Hematopoietic multipotent progenitor cell treated with erythropoietin and hydrocortisone succinate and interleukin-3 and kit ligand, for 17 days (in vitro differentiated cells): ENCODE measurements around the gene ECSCR.

Experiments used
- DNase-seq: peaks from one replicate; pipeline ENCODE4 v3.0.0-alpha.2; 2015; ENCODE audit warnings: low spot score

Gene ECSCR

DNA sequence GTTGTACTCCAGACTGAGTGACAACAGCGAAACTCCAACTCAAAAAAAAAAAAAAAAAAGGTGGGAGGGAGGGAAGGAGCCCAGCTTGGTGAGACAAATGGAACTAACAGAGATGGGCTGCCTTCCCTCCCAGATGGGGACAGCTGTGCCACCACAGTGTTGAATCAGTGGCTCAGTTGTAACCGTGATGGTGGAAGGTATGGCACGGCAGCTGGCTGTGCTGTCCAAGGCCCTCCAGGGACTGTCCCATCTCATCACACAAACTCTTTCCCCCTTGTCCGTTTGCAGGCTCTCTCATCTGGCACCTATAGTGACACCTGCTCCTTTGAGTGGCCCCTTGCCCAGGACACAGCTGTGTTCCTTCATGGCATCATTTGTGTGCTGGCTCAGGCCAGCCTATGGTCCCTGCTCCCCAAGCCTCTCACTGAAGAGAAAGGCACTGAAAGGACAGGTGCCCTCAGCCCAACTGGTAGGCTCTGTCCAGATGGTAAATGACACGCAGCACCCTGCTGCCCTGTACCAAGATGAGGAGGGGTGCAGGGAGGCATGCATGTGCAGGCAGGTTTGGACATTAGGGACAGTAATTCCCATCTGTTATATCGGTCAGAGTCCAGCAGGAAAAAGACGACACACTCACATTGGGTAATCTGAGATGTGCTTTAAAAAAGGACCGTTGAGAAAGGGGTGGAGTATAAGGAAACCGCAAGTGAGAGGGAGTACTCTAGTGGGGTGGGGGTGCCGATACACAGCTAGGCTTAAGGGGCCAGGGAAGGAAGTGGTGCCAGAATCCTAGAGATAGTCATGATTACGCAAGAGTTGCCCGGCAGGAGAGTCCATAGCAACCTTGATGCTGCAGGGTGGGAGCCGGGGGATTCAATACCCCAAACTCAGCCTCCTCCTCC lies 12.6 kb upstream of the ECSCR start:
- no peak for DNase-seq

GRCh38 chr5:139473565-139473964 lies 11.0 kb upstream of the ECSCR start:
- DNase-seq = no peak

DNA sequence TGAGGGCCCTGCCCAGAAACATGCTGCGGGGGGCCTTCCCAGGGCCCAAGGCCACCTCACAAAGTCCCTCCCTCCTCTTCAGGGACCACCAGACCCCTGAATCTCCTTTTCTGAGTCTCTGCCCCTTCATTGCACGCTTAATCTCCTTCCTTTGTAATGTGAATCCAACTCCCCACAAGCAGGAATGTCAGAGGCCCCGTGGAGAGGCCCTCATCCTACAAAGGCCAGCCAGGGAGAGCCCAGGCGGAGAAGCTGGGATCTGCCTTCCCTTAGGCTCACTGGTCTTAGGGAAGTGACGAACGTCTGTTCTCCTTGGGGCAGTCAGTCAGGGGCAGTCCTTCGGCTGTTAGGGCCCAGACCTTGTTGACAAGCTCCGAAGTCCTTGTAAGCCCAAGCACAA lies 10.6 kb upstream of the ECSCR start:
- no peak for DNase-seq

DNA sequence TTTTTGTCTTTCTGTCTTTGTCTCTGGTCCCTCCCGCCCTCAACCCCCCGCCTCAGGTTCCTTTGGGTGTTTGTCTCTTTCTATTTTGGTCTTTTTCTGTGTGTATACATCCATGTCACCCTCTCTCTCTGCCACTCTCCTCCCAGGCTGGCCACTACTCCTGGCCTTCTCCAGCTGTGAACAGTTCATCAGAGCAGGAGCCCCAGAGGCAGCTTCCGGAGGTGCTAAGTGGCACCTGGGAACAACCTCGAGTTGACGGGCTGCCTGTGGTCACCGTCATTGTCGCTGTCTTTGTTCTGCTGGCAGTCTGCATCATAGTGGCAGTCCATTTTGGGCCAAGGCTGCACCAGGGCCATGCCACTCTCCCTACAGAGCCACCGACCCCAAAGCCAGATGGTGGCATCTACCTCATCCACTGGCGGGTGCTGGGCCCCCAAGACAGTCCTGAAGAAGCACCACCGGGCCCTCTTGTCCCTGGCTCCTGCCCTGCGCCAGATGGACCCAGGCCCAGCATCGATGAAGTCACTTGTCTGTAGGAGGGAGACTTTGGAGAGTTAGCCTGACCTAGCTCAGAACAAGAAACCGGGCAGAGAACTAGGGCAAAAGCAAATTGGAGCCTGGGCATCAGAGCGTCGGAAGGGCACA lies 10.0 kb upstream of the ECSCR start:
- no peak for DNase-seq

- no peak for DNase-seq
These were observed 8.3 kb upstream of the ECSCR start, which contains the start of gene SMIM33 for GRCh38 chr5:139470821-139471300. Gene SMIM33 (plus strand): TSS chr5:139471004. CDS start chr5:139471122, 118 bp downstream.

- DNase-seq = no peak
These were observed 5.9 kb upstream of the ECSCR start for GRCh38 chr5:139468421-139468931.

- no peak for DNase-seq
These were observed 845 bp downstream of the ECSCR start for GRCh38 chr5:139461698-139462097.

DNA sequence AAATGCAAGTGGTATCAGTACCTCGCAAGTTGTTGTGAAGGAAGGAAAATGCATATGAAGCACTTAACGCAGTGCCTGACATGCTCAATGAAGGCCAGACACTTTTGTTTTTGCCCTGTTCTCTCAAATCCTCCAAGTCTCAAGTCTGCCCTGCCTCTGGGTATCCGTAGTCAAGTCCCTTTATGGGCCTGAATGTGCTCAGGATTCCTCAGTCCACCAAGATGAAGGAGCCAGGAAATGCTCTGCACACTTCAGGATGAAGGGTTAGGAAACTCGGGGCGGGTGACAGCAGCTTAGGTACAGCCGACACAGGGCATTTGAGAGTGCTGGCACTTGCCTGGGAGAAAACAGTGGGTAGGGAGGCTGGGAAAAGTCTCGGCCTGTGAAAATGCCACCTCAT lies 1.4 kb downstream of the ECSCR start:
- no peak for DNase-seq

DNA sequence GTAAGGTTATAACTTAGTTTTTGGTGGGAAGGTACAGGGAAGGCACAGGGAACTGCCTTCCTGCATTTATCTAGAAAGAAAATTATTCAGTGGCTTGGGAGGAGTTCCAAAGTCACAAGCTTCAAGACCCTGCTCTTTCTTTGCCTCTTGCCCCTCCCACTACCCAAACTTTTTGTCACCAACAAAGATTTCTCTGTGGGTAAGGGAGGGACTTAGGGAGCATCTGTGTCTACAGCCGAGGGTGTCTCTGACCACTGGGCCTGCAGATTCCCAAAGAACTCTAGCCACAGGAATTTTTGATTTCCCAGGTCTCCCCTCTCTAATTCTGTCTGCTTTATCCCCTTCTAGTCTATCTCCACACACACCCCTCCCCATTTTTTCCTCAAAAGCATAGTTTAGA lies 2.1 kb downstream of the ECSCR start:
- DNase-seq = no peak

GRCh38 chr5:139459451-139459934 lies 3.0 kb downstream of the ECSCR start:
- no peak for DNase-seq

- no peak for DNase-seq
These were observed 3.7 kb downstream of the ECSCR start for GRCh38 chr5:139458580-139459407.

GRCh38 chr5:139457653-139458306 lies 4.8 kb downstream of the ECSCR start:
- no peak for DNase-seq

GRCh38 chr5:139457241-139457640 lies 5.3 kb downstream of the ECSCR start:
- no peak for DNase-seq

DNA sequence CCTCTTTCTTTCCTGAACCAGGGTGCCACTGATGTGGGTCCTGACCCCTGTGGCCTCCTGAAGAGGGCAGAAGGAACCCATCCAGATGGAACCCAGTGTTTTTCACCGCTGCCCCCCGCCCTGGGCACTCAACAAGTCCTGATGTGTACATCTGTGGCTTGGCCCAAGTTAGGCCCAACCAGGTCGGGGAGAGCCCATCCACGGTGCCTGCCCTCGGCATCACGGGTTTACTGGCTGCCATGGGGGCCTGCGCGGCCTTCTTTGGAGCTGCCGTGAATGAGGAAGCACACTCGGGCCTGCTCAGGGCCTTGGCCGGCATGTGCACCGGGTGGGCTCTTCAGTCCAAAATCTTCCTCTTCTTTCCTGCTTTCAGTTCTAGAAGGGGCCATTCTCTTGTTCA lies 5.8 kb downstream of the ECSCR start:
- no peak for DNase-seq

GRCh38 chr5:139454568-139455290 lies 7.8 kb downstream of the ECSCR start:
- no peak for DNase-seq

- no peak for DNase-seq
These were observed 8.6 kb downstream of the ECSCR start for GRCh38 chr5:139453683-139454567.

- DNase-seq = no peak
These were observed 10.5 kb downstream of the ECSCR start for GRCh38 chr5:139451878-139452660.

GRCh38 chr5:139451176-139451575 lies 11.4 kb downstream of the ECSCR start:
- DNase-seq = no peak
